CD4-positive, alpha-beta T cell treated with Interleukin-4 for 1 hour (primary cell): ENCODE data around the gene PRELID3B.

Experiments used
- DNase-seq, 2 donors: peaks; one replicate each; pipeline ENCODE4 v3.0.0-alpha.2; 2020 to 2022

The PRELID3B gene

DNA sequence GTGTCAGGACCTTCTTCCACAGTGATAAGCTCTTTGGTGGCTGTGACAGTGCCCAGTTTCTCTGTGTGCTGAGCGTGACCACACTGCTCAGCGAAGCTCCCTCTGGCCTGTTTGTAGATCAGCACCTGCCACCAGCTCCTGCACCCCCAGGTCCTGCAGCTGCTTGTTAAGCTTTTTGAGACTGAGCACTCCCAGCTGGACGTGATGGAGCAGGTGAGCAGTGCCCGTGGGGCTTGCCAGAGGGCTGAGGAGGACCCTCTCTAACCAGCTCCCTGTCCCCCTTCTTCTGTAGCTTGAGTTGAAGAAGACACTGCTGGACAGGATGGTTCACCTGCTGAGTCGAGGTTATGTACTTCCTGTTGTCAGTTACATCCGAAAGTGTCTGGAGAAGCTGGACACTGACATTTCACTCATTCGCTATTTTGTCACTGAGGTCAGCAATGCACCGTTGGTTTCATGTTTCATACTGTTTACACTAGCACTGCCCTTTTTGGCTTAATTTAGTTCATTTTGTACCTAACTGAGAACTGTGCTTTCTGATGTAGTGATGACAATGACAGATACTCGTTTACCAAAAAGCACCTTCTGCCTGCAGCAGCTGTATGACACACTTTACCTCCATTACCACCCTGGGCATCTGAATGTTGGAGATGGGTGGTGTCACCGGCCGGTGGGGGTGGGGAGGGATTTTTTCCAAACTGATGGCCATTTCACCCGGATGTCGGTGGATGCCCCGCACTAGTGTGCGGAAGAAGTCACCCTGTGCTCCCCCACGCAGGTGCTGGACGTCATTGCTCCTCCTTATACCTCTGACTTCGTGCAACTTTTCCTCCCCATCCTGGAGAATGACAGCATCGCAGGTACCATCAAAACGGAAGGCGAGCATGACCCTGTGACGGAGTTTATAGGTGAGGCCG is 49.0 kb downstream of the PRELID3B start:
- no peak for DNase-seq

DNA sequence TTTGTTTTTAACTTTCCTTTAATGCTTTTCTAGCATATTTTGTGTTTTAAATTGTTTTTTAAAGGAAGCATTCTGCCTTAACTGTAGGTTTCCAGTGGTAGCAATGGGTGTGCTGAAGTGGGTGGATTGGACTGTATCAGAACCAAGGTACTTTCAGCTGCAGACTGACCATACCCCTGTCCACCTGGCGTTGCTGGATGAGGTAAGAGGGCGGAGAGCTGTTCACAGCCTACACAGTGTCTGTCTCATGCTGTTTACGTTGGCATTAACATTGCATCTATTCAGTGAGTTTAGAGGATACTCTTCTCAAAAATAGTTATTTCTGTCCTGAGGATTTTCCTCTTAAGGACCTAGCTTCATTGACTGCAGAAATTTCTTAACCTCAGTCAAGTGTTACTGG is 49.7 kb downstream of the PRELID3B start:
- no peak for DNase-seq

- no peak for DNase-seq
These were observed 50.9 kb downstream of the PRELID3B start for GRCh38 chr20:58991715-58992114.

DNA sequence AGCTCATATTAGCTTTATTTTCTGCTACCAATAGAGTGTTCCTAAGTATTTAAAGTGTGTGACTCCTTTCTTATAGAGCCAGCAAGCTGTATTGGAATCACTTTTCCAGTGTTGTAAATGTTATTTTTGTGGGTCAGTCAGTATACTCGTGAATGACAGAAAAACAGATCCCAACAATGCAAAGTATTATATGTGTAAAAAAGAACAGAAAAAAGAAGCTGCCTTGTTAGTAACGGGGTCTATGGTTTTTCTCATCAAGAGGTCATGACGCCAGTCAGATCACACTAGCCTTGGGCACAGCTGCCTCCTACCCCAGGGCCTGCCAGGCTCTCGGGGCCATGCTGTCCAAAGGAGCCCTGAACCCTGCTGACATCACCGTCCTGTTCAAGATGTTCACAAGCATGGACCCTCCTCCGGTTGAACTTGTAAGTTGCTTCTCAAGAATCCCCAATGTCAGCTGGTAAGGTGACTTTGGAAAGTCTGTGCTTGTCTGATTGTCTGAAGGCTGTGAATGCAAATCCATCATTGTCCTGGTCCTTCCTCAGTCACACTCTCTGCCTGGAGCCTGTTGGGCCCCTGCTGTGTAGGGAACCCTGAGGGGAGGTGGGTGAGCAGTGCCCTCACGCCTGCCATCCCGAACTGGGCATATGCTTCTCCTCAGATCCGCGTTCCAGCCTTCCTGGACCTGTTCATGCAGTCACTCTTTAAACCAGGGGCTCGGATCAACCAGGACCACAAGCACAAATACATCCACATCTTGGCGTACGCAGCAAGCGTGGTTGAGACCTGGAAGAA is 51.7 kb downstream of the PRELID3B start:
- no peak for DNase-seq

- no peak for DNase-seq
These were observed 53.4 kb downstream of the PRELID3B start for GRCh38 chr20:58989196-58989595.

GRCh38 chr20:58988565-58988882 is 54.1 kb downstream of the PRELID3B start:
- DNase-seq = no peak

DNA sequence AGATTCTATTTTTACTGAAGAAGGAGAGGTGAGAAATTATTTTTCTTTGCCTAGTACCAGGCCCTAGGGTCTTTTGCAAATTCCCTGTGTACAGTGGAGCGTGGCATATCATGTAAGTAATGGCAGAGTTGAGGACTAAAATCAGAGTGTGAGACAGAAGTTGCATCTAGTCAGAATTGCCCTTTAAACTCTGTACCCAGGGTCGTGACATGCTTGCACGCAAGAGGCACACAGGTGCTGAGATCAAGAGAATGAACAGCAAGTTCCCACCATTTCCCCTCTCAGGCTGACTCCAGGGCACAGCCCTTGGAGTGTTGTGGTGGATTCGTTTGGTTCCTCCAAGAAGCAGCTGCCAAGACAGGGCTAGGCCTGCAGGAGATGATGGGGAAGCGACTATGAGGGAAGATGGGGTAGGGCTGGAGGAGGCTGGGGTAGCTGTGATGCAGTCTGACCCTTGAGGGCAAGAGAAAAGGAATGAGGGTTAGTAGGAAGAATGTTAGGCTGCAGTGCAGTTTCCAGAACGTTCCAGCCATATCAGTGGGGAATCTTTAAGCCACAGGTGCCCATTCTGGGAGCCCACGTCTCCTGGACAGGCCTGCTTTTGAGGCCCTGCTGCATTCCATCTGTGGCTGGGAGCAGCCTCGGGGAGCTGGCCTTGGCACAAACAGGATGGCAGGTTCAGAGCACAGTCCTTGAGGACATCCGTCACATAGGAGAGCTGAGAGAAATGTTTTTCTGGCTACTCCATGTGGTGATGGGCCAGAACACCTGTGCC is 54.6 kb downstream of the PRELID3B start:
- no peak for DNase-seq

DNA sequence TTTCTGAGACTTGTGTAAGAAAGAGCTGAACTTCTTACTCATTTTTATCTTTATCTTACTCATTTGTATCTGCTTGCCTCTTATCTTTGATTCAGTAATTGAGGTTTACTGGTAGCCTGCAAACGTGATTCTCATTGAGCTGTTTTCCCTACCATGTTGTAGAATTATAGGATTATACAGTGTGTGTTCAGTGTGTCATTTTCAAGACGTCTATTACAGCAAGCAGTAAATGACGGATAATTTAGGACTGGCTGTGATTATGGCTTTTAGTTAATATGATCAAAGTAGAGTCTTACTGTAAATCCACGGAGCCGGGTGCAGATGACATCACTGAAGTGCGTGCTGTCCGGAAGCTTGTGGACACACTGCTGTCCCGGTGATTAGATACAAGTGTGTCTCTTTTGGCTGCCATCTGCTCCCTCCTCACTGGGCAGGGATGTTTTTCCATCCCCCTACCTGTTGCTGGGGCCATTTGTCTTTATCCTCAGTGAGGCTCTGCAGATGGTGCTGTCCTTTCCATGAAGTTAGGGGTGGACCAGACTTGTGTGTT is 55.5 kb downstream of the PRELID3B start:
- DNase-seq = no peak

DNA sequence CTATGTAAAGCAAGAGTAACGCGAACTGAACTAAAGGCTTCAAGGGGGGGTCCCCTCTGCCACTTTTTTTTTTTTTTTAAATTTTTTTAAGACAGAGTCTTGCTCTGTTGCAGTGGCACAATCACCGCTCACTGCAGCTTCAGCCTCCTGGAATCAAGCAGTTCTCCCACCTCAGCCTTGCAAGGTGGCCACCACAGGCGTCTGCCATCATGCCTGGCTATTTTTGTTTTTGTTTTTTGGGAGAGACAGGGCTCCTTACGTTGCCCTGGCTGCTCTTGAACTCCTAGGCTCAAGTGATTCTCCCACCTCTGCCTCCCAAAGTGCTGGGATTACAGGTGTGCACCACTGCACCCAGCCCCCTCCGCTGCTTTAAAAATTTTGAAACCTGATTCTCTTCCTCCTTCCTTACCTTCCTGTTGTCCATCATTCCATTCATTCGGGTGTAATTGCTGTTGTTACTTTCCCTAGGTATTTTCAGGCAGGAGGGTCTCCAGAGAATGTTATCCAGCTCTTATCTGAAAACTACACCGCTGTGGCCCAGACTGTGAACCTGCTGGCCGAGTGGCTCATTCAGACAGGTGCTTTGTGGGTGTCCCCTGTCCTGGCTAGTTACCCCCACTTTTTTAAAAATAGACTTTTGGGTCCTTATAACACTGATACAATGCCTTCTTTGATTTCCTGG is 56.2 kb downstream of the PRELID3B start:
- no peak for DNase-seq

GRCh38 chr20:58985656-58986055 is 56.9 kb downstream of the PRELID3B start:
- DNase-seq = no peak

DNA sequence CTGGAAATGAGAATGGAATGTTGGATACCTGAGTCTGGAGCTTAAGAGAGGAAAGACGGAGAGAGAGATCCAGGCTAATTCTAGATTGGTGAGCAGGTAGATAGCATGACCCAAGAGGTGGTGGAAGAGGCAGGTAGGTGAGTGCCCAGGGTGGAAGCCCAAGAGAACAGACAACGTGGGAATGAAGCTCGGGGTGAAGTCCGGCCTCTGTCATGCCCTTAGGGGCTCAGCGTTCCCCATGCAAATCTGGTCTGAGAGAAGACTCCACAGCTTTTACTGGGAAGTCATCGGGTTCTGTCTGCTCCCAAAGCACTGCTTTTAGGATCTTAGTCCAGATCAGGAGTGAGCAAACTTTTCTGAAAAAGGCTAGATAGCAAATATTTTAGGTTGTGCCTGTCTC is 57.9 kb downstream of the PRELID3B start:
- no peak for DNase-seq
